ENCODE measurements around the gene FAM227B.

DNA sequence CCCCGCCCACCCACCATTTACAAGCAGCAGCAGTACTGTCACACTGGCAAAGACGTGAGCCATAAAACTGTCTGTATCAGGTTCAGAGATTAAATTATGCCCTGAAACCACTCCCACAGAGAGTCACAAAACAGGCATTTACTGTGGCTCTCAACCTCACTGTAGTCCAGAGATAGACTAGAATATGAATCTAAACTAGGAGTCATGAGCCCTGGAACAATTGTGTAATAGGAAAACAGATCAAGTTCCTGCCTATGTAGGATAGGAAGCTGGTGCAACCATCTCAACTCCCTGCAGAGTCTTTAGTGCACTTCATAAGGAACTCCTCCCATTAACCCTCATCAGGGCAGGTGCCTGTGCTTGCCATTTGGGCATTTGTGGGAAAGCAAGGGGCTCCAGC, 61.7 kb downstream of the FAM227B start:
- TF ChIP-seq POLR2A (IDR thresholded peaks at IDR 0.05; ENCODE audit: low read depth, low read length), result no peak
- TF ChIP-seq TAF1 (IDR thresholded peaks at IDR 0.05; ENCODE audit: borderline replicate concordance, low read depth, low read length), result no peak
